Mesenchymal stem cell (in vitro differentiated cells and primary cell): ENCODE measurements around the gene HIVEP3.

Experiments used
- DNase-seq: peaks from one replicate; pipeline ENCODE4 v3.0.0-alpha.2; 2013
- H2AFZ ChIP-seq: one replicate; pipeline ENCODE4 v1.6.1; 2013; ENCODE audit warnings: low read depth, mild to moderate bottlenecking, control low read depth, inconsistent platforms, low read length, moderate library complexity
- H2AK5ac ChIP-seq: 2 replicates; pipeline ENCODE4 v1.6.1; 2013; ENCODE audit warnings: low read length, moderate library complexity, mild to moderate bottlenecking, inconsistent platforms; ENCODE audit not compliant: severe bottlenecking
- H2BK120ac ChIP-seq: one replicate; pipeline ENCODE4 v1.6.1; 2013; ENCODE audit warnings: low read depth, mild to moderate bottlenecking, inconsistent platforms, low read length, moderate library complexity
- H2BK12ac ChIP-seq, 2 experiments: one replicate each; pipeline ENCODE4 v1.6.1; 2013; ENCODE audit warnings: inconsistent platforms in 2 of 2, low read length in 2 of 2, mild to moderate bottlenecking in 2 of 2, moderate library complexity in 2 of 2, control low read depth in 1 of 2
- H2BK15ac ChIP-seq: one replicate; pipeline ENCODE4 v1.6.1; 2013; ENCODE audit warnings: mild to moderate bottlenecking, low read depth, inconsistent platforms; ENCODE audit not compliant: poor library complexity, severe bottlenecking
- H2BK5ac ChIP-seq: 2 replicates; pipeline ENCODE4 v1.6.1; 2013; ENCODE audit warnings: low read depth, mild to moderate bottlenecking, low read length, control low read depth, inconsistent platforms; ENCODE audit not compliant: poor library complexity, severe bottlenecking
- H3K14ac ChIP-seq, 2 experiments: one replicate each; pipeline ENCODE4 v1.6.1; 2013; ENCODE audit warnings: inconsistent platforms in 2 of 2, low read length in 2 of 2, control low read depth in 1 of 2, mild to moderate bottlenecking in 1 of 2, moderate library complexity in 1 of 2
- H3K18ac ChIP-seq, 2 experiments: one replicate each; pipeline ENCODE4 v1.6.1; 2013; ENCODE audit warnings: inconsistent platforms in 2 of 2, low read length in 2 of 2, control low read depth in 1 of 2, low read depth in 1 of 2, mild to moderate bottlenecking in 1 of 2
- H3K23ac ChIP-seq, 2 experiments: one replicate each; pipeline ENCODE4 v1.6.1; 2013; ENCODE audit warnings: inconsistent platforms in 2 of 2, low read length in 2 of 2, mild to moderate bottlenecking in 2 of 2, moderate library complexity in 2 of 2, control low read depth in 1 of 2
- H3K27ac ChIP-seq: 2 replicates; pipeline ENCODE4 v1.5.1; 2013; ENCODE audit warnings: mild to moderate bottlenecking, moderate library complexity, low read length, control low read depth, inconsistent platforms; ENCODE audit not compliant: poor library complexity, severe bottlenecking
- H3K27me3 ChIP-seq, 2 experiments: 2 replicates each; pipeline versions ENCODE4 v1.6.1 to v1.7.0; 2013; ENCODE audit warnings: low read length in 2 of 2, mild to moderate bottlenecking in 2 of 2, moderate library complexity in 2 of 2, control low read depth in 1 of 2, inconsistent platforms in 1 of 2; ENCODE audit not compliant: control insufficient read depth in 1 of 2, insufficient read depth in 1 of 2
- H3K36me3 ChIP-seq, 2 experiments: 2 replicates each; pipeline versions ENCODE4 v1.6.1 to v1.7.0; 2013; ENCODE audit warnings: low read length in 2 of 2, control low read depth in 1 of 2, inconsistent platforms in 1 of 2, low read depth in 1 of 2, mild to moderate bottlenecking in 1 of 2; ENCODE audit not compliant: insufficient read depth in 2 of 2, control insufficient read depth in 1 of 2
- H3K4ac ChIP-seq, 2 experiments: one replicate each; pipeline ENCODE4 v1.6.1; 2013; ENCODE audit warnings: inconsistent platforms in 2 of 2, low read length in 2 of 2, mild to moderate bottlenecking in 2 of 2, moderate library complexity in 2 of 2, control low read depth in 1 of 2, low read depth in 1 of 2
- H3K4me1 ChIP-seq: 2 replicates; pipeline ENCODE4 v1.6.1; 2013; ENCODE audit warnings: low read depth, low read length, control low read depth; ENCODE audit not compliant: control insufficient read depth, insufficient read depth
- H3K4me2 ChIP-seq: 2 replicates; pipeline ENCODE4 v1.6.1; 2013; ENCODE audit warnings: low read length, mild to moderate bottlenecking, inconsistent platforms; ENCODE audit not compliant: poor library complexity, severe bottlenecking
- H3K4me3 ChIP-seq, 2 experiments: 2 replicates each; pipeline versions ENCODE4 v1.5.1 to v1.7.0; 2013; ENCODE audit warnings: low read length in 2 of 2, mild to moderate bottlenecking in 2 of 2, control low read depth in 1 of 2, low read depth in 1 of 2; ENCODE audit not compliant: insufficient read depth in 1 of 2
- H3K79me1 ChIP-seq: replicated peaks from 2 replicates; pipeline ENCODE4 v1.6.1; 2013; ENCODE audit warnings: mild to moderate bottlenecking, control low read depth, low read length, inconsistent platforms; ENCODE audit not compliant: poor library complexity, severe bottlenecking
- H3K9ac ChIP-seq: 2 replicates; pipeline ENCODE4 v1.7.0; 2013; ENCODE audit warnings: mild to moderate bottlenecking, low read length, moderate library complexity
- H3K9me3 ChIP-seq: 2 replicates; pipeline ENCODE4 v1.7.0; 2013; ENCODE audit warnings: mild to moderate bottlenecking, low read length; ENCODE audit not compliant: control insufficient read depth
- H4K8ac ChIP-seq: one replicate; pipeline ENCODE4 v1.6.1; 2013; ENCODE audit warnings: inconsistent platforms, mild to moderate bottlenecking, low read length, moderate library complexity
- H4K91ac ChIP-seq: one replicate; pipeline ENCODE4 v1.6.1; 2013; ENCODE audit warnings: mild to moderate bottlenecking, low read length, inconsistent platforms
- WGBS: methylation state at CpG from one replicate; pipeline ENCODE4 v1.1.7; 2013; ENCODE audit warnings: mixed read lengths; 5-methylcytosine and 5-hydroxymethylcytosine counted together

The HIVEP3 gene

GRCh38 chr1:41712081-41712480 lies 206.6 kb downstream of the HIVEP3 start:
- Histone ChIP-seq H3K9me3 (no peaks in the 10 kb centered on the region), H3K27me3 (peaks cover 0 to 12% of the 10 kb centered on the region in 2 experiments), H3K36me3 (no peaks in the 10 kb centered on the region), H2BK15ac (no peak overlapping the region), H2BK120ac (no peak overlapping the region), H3K4me3 (peak overlapping the region in 1 of 2 experiments; percentile 12), H3K14ac (peak overlapping the region in 1 of 2 experiments; percentile 22), H2AFZ (no peak overlapping the region), H3K23ac (no peak overlapping the region), H4K91ac (no peak overlapping the region), H3K4ac (no peak overlapping the region), H3K79me1 (peaks cover 17% of the 10 kb centered on the region), H2AK5ac (peak overlapping the region; percentile 40), H4K8ac (no peak overlapping the region), H3K18ac (no peak overlapping the region), H2BK5ac (no peak overlapping the region), H2BK12ac (no peak overlapping the region), H3K4me2 (no peak overlapping the region), H3K27ac (no peak overlapping the region), H3K9ac (no peak overlapping the region), H3K4me1 (peaks cover 42% of the 10 kb centered on the region)
- no peak for DNase-seq
- 93% methylated on average over 12 of the region's 12 CpGs for WGBS

GRCh38 chr1:41711581-41711980 lies 207.1 kb downstream of the HIVEP3 start:
- Histone ChIP-seq H3K23ac (no peak overlapping the region), H3K9ac (no peak overlapping the region), H3K27me3 (peaks cover 0 to 14% of the 10 kb centered on the region in 2 experiments), H2BK12ac (no peak overlapping the region), H2AK5ac (no peak overlapping the region), H2BK5ac (no peak overlapping the region), H3K27ac (no peak overlapping the region), H4K91ac (no peak overlapping the region), H2BK15ac (no peak overlapping the region), H3K18ac (no peak overlapping the region), H3K79me1 (peaks cover 17% of the 10 kb centered on the region), H3K4me1 (peaks cover 38% of the 10 kb centered on the region), H3K36me3 (no peaks in the 10 kb centered on the region), H3K9me3 (no peaks in the 10 kb centered on the region), H2BK120ac (no peak overlapping the region), H3K4me2 (no peak overlapping the region), H4K8ac (no peak overlapping the region), H3K14ac (no peak overlapping the region), H3K4me3 (no peak overlapping the region), H3K4ac (no peak overlapping the region), H2AFZ (no peak overlapping the region)
- DNase-seq, result no peak
- WGBS, result 93% methylated on average over 12 of the region's 12 CpGs

- 97% methylated on average over 7 of the region's 9 CpGs for WGBS
These were observed 207.7 kb downstream of the HIVEP3 start for GRCh38 chr1:41710980-41711379.

GRCh38 chr1:41709873-41710272 lies 208.8 kb downstream of the HIVEP3 start:
- Histone ChIP-seq H3K14ac (no peak overlapping the region), H4K8ac (no peak overlapping the region), H3K9ac (no peak overlapping the region), H3K36me3 (no peaks in the 10 kb centered on the region), H4K91ac (no peak overlapping the region), H2BK5ac (no peak overlapping the region), H3K23ac (no peak overlapping the region), H3K79me1 (peaks cover 14% of the 10 kb centered on the region), H3K9me3 (no peaks in the 10 kb centered on the region), H3K18ac (no peak overlapping the region), H3K4ac (no peak overlapping the region), H3K27ac (no peak overlapping the region), H3K27me3 (peaks cover 0 to 25% of the 10 kb centered on the region in 2 experiments), H2AFZ (no peak overlapping the region), H3K4me2 (no peak overlapping the region), H2BK120ac (no peak overlapping the region), H3K4me3 (no peak overlapping the region), H2BK12ac (no peak overlapping the region), H2BK15ac (no peak overlapping the region), H3K4me1 (peaks cover 27% of the 10 kb centered on the region), H2AK5ac (no peak overlapping the region)
- 82% methylated on average over 4 of the region's 4 CpGs for WGBS
- DNase-seq, result no peak

More at GRCh38 chr1:41710980-41711379, 207.7 kb downstream of the HIVEP3 start:
- Histone ChIP-seq H2BK120ac (no peak overlapping the region), H4K8ac (no peak overlapping the region), H3K9ac (no peak overlapping the region), H2BK5ac (no peak overlapping the region), H3K9me3 (no peaks in the 10 kb centered on the region), H3K23ac (no peak overlapping the region), H3K79me1 (peaks cover 16% of the 10 kb centered on the region), H2BK15ac (no peak overlapping the region), H3K4ac (no peak overlapping the region), H3K36me3 (no peaks in the 10 kb centered on the region), H2BK12ac (no peak overlapping the region), H3K14ac (no peak overlapping the region), H3K27me3 (peaks cover 0 to 14% of the 10 kb centered on the region in 2 experiments), H2AK5ac (peak overlapping the region; percentile 35), H4K91ac (no peak overlapping the region), H3K4me2 (no peak overlapping the region), H3K4me3 (no peak overlapping the region), H3K18ac (no peak overlapping the region), H2AFZ (no peak overlapping the region), H3K27ac (no peak overlapping the region), H3K4me1 (peaks cover 35% of the 10 kb centered on the region)
- DNase-seq, result no peak
